AG08396 (cell line): ENCODE measurements around the gene GPC6.

Source experiments
- DNase-seq: peaks from one replicate; pipeline ENCODE4 v3.0.0; 2012; ENCODE audit warnings: low spot score, mixed read lengths

GPC6 gene

DNA sequence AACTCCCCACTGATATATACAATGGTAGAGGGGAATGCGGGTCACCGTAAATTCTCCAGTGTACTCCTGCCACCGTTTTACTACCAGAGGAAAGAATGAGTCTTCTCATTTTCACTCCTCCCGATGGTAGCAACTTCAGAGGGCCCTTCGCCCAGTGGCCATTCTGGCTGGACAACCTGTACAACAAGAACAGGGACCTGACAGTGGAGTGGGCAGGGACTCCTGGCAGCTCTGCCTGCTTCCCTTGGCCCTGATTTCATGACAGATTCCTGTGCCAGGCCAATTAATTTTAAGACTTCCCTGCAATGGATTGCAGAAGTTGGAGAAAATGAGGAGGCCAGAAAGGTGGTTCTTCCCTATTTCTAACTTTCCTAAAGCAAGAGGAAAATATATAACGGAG lies 148.9 kb downstream of the GPC6 start:
- DNase-seq, result no peak

DNA sequence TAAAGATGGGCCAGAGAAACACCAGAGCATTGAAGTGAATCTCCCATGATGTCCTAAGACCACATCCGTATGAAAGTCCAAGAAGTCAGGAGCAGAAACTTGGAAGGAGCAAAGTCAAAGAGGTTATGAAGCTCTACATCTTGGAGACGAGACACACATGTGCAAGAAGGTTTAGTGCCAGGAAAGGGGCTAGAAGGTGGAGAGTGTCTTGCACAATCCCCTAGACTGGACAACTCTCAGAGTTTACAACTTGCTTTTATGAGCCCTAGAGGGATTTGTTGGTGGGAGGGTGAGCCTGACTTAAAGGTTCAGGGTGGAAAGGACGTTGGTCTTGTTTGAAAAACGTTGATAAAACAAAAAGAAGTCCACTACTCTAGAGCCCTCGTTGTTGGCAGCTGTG lies 150.6 kb downstream of the GPC6 start:
- no peak for DNase-seq

DNA sequence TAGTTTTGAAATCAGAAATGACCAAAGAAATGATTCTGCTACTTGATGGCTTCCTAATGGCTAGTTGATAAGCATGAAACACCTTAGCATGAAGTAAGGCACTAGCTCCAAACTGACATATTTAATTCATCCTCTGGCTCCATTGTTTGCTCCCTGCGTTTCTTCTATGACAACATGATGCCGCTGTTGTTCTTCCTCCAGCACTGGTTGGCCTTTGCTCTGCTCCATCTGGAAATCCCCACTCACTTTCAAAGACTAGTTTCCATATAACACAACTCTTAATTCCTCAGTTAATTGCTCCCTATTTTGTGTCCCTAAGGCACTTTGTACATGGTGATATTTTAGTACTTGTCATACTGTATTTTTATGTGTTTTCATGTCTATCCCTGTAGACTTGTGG lies 151.6 kb downstream of the GPC6 start:
- DNase-seq, result no peak

DNA sequence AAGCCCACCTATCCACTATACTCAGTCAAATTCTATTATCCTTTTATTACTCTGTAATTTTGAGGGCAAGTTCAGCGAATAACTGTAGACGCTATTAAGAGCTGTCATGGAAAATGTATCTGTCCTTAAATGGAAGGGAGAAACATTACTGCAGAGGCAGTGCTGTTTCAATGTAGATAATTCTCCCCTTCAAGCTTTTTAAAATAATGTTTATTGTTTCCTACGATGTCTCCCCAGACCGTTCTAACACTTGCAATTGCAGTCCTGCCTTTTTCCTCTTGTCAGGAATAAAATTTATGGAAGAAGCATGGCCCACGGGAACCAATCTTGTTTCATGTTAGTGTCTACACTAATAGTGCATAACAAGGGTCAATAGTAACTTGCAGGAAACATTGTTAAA lies 159.5 kb downstream of the GPC6 start:
- DNase-seq, result no peak

DNA sequence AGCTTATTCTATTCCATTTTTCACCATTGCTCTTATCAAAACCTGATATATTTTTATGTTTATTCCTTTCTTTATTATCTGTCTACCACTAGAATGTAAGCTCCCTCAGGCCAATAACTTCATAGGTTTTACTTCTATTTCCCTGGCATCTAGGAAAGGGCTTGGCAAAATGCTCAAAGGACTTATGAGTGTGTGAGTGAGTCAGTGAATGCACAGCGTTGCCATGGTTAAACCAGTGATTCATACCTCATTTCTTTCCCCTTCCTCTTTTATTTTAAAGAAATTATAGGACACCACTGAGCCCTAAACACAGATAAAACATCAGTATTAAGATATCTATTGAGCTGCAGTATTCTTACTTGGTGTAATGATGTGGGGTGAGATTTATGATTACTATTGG lies 162.1 kb downstream of the GPC6 start:
- DNase-seq, result no peak

DNA sequence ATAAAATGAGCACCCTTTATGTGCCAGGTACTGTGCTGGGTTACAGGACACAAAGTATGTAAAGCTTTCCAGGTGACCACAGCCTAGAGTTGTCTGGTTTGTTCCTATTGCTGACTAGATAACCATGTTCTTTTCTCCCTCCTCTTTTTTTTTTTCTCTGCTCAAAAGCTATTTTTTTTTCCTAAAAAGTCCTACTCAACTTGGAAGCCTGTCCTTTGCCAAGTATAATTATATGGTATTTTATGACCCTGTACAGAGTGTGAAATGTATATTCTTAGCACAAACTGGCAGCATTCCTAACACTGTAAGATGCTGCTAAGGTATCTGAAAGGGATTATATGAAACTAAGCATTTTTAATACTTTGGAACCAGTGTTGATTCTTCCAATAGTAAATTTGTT lies 171.0 kb downstream of the GPC6 start:
- no peak for DNase-seq

DNA sequence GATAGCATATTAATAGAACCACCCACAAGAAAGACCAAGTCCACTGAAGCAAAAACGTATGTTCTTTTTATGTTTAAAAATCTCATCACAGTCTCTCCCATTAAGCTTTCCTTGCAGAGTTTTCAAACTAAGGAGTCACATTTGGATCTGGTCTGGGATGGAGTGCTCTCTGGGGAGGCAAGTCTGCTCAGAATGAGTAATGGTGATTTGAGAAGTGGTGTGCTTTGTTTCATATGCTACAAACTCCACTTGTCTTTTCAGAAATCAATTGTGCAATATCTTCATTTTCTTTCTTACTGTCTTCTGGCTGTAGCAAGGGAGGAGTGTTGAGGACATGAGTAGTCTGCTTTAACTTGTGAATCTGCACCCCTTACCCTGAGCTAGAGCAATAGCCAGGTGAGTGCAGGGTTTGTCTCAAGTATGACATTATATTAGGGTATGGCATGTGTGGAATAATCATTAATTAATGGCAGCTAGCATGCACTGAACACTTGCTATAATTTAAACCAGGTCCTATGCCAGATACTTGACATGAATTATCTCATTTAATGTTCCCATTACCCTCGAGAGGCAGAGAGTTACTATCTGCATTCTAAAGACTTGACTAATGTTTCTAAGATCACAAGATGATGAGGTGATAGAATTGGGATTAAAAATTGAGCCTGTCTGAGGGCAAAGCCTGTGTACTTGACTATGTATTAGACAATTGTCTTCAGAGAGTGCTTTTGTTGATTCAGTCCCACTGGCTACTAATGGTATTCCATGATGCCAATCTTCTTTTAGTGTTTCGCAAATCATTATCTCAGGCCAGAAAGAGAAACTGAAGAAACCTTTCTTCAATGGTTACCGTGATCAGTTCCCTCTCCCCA lies 171.8 kb downstream of the GPC6 start:
- DNase-seq, result no peak

DNA sequence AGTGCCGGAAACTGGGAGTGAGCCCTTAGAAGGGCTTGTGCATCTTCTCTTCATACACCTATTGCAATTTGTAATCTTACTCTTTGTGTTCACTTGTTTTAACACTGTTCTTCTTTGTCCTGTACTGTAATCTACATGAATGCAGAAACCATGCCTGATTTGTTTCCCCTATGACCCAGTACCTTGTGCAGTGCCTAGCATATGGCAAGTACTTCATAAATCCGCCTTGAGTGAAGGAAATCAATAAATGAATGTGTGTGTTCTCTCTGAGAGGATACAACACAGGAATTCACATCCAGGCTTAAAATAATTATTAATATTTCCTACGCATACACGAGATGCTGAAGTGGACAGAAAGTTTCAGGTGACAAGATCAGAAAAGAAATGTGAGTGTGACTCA lies 172.6 kb downstream of the GPC6 start:
- DNase-seq, result no peak

DNA sequence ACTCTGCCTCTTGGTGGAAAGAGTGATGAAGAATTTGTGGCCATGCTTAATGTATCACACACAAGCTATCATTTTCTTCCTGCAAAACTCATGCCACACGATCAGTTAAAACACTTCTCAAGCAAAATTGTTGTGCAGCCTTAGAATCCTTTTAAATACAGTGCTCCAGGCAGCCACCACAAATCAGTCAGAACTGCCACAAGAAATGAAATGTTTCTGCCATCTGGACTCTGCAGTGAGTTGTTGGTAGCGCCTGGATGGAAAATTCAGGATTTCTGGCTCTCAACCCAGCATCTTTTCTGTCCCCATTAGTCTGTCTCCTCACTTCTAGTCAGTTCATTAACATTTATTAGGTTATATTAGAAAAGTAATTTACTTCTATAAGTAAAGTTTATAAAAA lies 179.5 kb downstream of the GPC6 start:
- no peak for DNase-seq

DNA sequence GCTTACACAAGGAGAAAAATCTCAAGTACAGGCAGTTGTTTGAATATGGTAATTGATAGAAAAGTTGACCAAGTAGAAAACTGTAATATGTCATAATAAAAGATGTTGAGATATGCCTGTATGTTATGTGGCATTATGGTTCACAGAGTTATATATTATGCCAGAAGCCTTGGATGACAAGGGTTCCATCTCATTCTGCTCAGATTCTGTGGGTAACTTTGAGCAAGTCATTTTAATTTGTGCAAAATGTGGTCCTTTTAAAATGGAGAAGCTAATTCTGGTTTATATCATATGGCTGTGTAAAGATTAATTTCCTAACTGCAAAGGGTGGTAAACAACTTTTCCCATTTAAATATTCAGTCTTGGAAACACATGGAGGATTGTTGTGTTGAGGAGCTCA lies 180.9 kb downstream of the GPC6 start:
- DNase-seq, result no peak

DNA sequence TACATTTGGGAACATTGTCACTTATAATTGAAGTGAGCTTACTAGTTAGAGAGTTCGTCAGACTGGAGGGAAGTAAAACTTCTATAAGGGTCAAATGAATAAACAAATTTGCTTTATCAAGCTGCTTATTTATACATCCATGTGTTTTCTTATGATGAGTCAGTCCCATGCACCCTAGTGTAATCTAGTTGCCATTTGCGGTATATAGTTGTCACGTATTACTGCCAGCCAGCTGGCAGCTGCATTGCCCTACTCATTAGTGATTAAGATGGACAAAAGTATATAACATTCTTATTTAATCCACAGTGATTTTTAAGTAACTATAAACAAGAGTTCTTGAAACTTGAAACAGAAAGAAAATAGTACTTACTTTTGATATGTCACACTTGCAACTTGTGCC lies 182.4 kb downstream of the GPC6 start:
- no peak for DNase-seq

DNA sequence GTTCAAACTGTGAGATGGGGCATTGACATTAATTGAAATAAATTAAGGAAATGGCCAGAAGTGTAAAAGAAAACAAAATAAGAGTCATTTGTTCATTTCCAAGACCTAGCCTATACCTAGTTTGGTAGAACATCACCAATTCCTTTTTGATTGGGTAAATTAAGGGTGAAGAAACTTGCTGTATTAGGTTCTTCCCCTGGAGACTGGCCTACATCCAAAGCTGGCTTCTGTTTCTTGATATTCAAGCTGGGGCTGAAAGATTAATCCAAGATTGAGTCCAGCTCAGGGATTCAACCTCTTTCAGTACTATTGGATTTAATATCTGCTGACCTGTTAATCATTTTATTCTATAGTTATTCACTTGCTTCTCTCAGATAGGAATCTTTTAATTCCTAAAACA lies 183.2 kb downstream of the GPC6 start:
- DNase-seq, result no peak

DNA sequence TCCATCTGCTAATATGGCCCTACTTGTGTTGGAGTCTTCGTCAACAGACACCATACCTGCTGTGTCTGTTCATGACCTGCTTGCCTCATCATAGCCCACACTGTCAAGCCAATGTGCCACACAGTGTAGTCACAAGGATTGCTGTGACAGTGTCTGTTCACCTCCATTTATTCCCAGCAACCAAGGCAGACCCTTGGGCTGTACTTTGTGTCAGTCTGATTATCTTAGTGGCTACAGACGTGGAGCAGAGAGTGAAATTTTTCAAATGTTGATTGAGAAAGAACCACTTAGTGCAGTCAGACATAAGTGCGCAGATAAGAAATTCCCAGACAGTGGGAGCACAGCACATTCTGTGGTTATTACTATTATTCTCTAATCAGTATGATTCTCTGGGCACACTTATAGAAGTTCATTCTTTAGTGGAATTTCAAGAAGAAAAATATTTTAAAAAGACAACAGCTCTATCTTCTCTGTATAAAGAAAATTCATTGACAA lies 184.6 kb downstream of the GPC6 start:
- no peak for DNase-seq

DNA sequence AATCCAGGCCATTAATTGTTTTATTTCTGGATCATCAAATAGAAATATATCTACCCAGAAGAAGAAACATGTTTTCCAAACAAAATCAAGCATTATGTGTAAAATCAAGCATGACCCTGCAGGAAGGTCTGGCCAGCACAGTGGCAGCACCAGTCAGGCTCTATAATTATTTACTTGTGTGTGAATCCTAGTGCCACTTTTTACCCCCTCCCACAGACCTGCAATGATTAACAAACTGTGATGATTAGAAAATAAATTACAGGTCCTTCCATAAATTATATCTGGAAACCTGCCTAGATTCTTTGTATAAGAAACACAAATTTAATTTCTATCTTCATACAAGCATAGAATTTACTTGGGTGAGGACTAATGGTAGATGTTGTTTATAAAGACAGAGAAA lies 186.1 kb downstream of the GPC6 start:
- no peak for DNase-seq

DNA sequence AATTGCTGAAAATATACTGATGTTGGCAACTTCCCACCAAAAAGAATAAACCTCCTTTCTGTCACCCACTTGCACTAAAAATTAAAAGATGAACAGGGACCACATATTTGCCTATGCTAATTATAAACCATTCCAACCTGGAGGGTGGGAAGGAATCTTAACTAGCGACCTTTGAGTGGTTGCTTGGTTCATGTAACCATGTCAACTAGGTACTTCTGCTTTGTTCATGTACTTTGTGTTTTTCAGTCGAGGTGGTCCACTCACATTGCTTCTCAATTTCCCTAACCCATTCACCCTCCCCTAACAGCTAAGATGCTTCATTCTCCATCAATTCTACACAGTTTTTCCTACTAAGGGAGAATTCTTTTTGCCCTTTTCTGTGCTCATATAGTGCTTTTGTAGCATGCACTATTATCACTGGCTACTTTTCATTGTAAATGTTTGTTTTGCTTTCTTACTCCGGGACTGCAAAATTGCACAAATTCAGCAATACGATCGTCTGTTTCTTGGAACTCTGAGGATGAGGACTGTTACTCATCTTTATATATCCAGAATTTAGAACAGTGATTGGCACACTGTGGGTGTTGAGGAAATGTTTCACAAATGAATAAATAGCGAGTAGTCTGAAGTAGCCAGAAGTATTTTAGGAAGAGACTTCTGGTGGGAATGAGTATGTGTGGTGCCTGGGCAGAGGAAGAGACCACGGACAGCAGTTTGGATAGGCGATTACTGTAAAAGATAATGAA lies 187.5 kb downstream of the GPC6 start:
- DNase-seq, result no peak

DNA sequence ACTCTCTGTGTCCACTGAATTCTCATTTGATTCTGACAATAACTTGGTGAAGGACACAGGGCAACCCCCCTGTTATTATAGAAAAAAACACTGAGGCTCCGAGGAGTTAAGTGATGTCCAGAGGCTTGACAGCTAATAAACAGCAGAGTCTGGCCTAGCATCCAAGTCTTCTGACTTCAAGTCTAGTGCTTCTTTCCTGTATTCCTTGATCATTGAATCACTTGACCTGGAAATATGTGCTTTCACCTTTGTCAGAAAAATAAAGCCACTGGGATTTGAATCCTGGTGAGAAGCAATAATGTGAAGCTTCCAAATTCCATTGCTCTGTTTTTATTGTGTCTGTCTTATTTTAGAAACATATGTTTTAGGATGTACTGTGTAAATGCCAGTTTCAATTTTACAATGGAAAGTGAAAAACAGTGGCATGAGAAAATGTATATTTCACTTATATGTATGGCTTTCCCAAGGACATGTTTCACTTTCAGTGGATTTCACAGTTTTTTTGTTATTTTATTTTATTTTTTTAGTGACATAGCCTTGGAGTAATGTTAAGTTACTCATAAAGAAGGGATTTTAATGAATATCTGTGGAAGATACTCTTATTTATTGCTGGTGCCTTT lies 190.2 kb downstream of the GPC6 start:
- DNase-seq, result no peak

DNA sequence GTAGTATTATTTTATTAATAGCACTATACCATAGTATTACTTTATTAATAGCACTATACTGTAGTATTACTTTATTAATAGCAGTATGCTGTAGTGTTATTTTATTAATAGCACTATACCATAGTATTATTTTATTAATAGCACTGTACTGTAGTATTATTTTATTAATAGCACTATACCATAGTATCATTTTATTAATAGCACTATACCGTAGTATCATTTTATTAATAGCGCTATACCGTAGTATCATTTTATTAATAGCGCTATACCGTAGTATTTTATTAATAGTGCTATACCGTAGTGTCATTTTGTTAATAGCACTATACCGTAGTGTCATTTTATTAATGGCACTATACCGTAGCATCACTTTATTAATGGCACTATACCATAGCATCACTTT lies 191.8 kb downstream of the GPC6 start:
- DNase-seq, result no peak

DNA sequence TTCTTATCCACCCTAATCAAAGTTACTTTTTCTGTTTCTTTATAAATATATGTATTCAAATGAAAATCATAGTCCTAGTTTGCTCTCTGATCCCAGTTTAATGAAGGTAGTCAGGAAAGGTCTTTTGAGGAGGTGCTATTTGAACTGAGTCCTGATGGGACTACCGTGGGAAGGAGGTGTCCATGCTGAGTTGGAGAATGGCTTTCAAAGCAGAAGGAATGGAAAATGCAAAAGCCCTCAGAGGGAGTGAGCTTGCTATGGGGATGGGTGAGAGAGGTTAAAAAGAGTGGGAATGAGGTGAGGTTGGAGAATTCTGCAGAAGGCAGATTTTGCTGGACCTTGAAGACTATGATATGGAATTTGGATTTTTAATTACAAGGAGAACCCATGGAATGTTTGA lies 193.6 kb downstream of the GPC6 start:
- DNase-seq, result no peak

DNA sequence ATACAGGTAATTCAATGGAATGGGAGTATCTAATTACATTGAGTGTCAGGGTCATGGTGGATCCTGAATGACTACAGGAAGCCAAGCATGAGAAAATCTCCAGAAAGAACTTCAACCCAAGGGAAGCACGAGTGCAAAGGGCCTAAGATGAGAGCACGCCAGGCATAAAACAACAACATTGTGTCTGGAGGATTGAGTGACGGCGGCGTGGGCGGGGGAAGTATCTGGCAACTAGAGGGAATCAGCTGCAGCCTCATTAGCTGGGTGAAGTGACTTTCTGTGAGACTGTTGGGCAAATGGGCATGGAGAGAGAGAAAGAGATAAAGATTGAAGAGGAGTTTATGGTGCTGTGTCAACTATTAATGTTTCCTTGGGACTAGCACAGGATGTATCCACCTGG lies 194.3 kb downstream of the GPC6 start:
- no peak for DNase-seq

DNA sequence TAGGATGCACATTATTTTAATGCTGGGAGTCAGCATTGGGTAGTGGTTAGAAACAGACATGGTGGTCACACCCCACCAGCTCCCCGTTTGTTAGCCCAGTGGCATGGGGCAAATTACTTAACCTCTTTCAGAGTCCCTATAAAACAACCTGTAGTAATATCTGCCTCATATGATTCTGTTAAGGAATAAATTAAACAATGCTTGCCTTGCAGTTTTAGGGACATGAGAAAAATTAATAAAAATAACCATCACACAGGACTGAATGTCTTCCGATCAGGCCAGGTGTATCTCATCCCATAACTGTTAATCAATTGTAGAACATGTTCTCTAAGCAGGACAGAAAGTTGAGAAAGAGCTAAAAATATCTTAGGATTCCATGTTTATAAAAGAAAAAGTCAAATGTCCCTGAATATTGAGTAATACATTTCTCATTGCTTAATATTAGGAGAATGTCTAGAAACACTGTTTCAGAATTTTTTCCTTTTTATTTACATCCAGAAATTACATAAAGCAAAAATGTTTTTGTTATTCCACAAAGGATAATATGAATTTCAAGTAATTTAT lies 196.5 kb downstream of the GPC6 start:
- DNase-seq, result no peak

DNA sequence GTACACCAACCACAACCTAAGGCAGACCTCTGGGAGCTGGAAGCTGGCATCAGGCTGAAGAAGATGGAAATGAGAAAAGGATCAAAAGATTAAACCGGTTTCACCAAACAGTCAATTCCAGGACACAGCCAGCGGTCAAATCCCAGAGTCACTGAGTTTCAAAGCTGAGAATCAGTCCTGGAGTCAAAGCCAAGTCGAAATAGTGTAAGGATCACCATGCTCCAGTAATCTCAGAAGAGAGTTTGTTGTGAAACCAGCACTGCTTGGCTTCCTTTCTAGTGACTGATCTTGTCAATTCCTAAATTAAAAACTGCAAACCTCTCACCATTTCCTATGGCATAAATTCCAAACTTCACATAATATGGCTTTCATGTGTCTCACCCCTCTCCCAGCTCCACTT lies 198.8 kb downstream of the GPC6 start:
- DNase-seq, result no peak

DNA sequence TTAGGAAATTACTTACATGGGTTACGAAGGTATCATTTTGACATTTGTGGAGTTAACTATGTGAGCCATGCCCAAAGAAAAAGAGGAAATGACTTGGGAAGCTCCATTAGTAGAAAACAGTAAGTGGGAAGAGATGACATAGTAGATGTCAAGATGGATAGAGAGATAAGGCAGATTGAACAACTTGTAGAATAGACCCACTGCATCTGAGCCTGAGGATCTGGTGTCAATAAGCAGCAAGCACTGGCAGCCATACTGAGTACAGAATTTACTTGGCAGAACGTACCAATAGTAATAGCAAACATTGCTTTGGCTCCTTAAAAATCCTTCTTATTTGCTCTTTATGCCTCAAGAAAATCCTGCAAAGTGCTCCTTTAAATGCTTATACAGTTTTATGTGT lies 203.8 kb downstream of the GPC6 start:
- DNase-seq, result no peak

DNA sequence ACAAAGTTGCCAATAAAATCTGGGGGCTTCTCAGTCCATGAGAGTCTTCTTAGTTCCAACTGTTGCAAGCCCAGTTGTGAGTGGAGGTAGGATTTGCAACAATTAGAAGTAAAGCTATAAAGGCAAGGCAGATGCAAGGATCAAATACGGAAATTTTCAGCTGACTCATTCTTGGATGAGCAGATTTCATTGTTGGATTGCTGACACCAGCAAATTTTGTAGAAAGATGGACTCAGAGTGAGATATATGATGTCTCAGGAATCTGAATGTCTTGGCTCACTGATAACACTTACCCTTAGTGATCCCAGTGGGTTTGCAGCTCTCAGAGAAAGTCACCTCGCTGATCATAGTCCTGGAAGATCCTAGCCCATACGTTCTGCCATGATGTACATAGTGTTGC lies 209.0 kb downstream of the GPC6 start:
- no peak for DNase-seq
